Naive B cell (primary cell): ENCODE data around the gene LCE2D. TPM values are rescaled to one million over a fixed set of nuclear protein-coding genes. Genes with fewer than 3 reads are reported as not detected.
"Not testable (repeated sequence)": the region's sequence is repeated elsewhere in the genome, so short reads cannot be mapped to it uniquely, and the experiment has no call there.

Source experiments
- ATAC-seq, 2 donors: fragments of 150-1000 bp; cut with Tn5 transposase; 2 replicates each; pipeline ENCODE4 v1.10.0; 2021; ENCODE audit warnings: low read depth in 2 of 2, mild to moderate bottlenecking in 2 of 2, moderate library complexity in 2 of 2
- DNase-seq: peaks from one replicate; pipeline ENCODE4 v3.0.0; 2022
- H3K27ac Mint-ChIP-seq, 6 donors: one replicate each; pipeline ENCODE4 v1.8.0; 2020 to 2022; ENCODE audit warnings: mild to moderate bottlenecking in 6 of 6, mixed read lengths in 6 of 6, moderate library complexity in 5 of 6, inconsistent platforms in 2 of 6
- H3K27me3 Mint-ChIP-seq, 3 donors: one replicate each; pipeline ENCODE4 v1.8.0; 2021 to 2022; ENCODE audit warnings: mixed read lengths in 3 of 3, mild to moderate bottlenecking in 1 of 3
- H3K36me3 Mint-ChIP-seq, 2 donors: one replicate each; pipeline ENCODE4 v1.8.0; 2020 to 2022; ENCODE audit warnings: mixed read lengths in 2 of 2, inconsistent platforms in 1 of 2, mild to moderate bottlenecking in 1 of 2
- H3K4me1 Mint-ChIP-seq, 3 donors: one replicate each; pipeline ENCODE4 v1.8.0; 2020 to 2022; ENCODE audit warnings: mixed read lengths in 3 of 3, inconsistent platforms in 1 of 3, mild to moderate bottlenecking in 1 of 3, moderate library complexity in 1 of 3
- H3K4me3 Mint-ChIP-seq, 8 donors: one replicate each; pipeline ENCODE4 v1.8.0; 2020 to 2022; ENCODE audit warnings: mild to moderate bottlenecking in 8 of 8, mixed read lengths in 8 of 8, moderate library complexity in 8 of 8, inconsistent platforms in 2 of 8
- H3K9me3 Mint-ChIP-seq, 7 donors: one replicate each; pipeline ENCODE4 v1.8.0; 2020 to 2022; ENCODE audit warnings: mixed read lengths in 7 of 7, mild to moderate bottlenecking in 5 of 7, inconsistent platforms in 2 of 7, moderate library complexity in 1 of 7
- polyA plus RNA-seq, 6 donors: library from polyadenylated mRNA; unstranded; fragments of 300-500 nt; fragmentation: Illumina TruSeq; gene quantifications; one replicate each; pipeline ENCODE4 v1.2.3, GENCODE V29; 2021; ENCODE audit warnings: low read depth in 6 of 6

Gene LCE2D
- polyA plus RNA-seq, 6 donors from 2014 or later: not detected

DNA sequence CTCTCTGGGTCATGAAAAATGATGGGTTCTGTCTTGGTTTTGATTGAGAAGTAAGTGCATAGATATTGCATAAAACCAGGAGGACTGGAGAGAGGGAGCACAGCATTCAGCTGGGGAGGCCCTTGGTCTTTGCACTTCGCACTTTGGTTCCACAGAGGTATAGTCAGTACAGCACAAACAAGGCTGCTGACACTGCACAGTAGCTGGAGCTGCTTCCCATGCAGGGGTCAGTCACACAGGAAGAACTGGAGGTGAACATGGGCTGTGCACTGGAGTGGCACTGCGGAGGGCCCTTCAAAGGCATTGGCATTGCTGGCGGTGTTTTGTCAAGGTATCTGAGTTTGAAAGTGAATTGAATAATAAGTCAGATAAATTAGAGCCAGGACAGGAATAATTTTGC, 4.5 kb upstream of the LCE2D start:
- Mint-ChIP-seq H3K27me3 (peaks cover 8 to 26% (median 23%) of the 10 kb centered on the region in 3 donors), H3K9me3 (peaks cover 0 to 4% (median 0%) of the 10 kb centered on the region in 7 donors), H3K27ac (no peak overlapping the region), H3K4me1 (peaks cover 0 to 2% (median 0%) of the 10 kb centered on the region in 3 donors), H3K4me3 (no peak overlapping the region), H3K36me3 (no peaks in the 10 kb centered on the region)
- no peak for DNase-seq
- ATAC-seq: no peak

DNA sequence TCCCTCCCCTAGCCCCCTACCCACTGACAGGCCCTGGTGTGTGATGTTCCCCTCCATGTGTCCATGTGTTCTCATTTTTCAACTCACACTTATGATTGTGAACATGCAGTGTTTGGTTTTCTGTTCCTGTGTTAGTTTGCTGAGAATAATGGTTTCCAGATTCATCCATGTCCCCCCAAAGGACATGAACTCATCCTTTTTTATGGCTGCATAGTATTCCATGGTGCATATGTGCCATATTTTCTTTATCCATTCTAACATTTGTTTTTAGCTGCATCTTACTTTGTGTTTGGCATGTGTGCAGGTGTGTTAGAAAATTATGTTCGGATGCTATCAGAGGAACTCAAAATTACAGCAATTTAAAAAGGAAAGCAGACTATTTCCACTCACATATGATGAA, 3.0 kb downstream of the LCE2D start:
- H3K9me3 Mint-ChIP-seq, ATAC-seq, H3K4me3 Mint-ChIP-seq, H3K36me3 Mint-ChIP-seq, H3K27ac Mint-ChIP-seq, H3K4me1 Mint-ChIP-seq, DNase-seq: not testable (repeated sequence)
- peaks cover 34 to 38% (median 36%) of the 10 kb centered on the region in 3 donors for H3K27me3 Mint-ChIP-seq

DNA sequence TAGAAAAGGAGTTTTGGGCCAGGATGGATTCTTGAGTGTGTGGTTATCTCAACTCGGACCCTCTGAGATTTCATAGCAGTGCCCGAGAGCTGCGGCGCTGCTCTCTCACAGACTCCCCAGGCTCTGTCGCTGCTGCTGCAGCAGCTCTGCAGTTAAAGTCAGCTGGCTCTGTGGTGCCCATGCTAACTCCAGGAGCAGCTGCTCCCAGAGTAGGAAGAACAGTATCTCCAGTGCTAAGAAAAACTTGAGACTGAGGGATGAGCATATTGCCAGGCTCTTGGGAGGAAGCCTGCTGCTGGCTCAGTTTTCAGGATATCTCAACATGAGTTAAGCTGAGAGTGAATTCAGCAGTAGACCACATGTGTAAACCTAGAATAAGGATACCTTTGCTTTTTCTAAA, 4.5 kb downstream of the LCE2D start:
- Mint-ChIP-seq H3K27me3 (peaks cover 29 to 47% (median 35%) of the 10 kb centered on the region in 3 donors), H3K36me3 (no peaks in the 10 kb centered on the region), H3K27ac (no peak overlapping the region), H3K4me1 (no peaks in the 10 kb centered on the region), H3K4me3 (no peak overlapping the region), H3K9me3 (peaks cover 0 to 3% (median 0%) of the 10 kb centered on the region in 7 donors)
- DNase-seq (no peak), ATAC-seq (no peak)

DNA sequence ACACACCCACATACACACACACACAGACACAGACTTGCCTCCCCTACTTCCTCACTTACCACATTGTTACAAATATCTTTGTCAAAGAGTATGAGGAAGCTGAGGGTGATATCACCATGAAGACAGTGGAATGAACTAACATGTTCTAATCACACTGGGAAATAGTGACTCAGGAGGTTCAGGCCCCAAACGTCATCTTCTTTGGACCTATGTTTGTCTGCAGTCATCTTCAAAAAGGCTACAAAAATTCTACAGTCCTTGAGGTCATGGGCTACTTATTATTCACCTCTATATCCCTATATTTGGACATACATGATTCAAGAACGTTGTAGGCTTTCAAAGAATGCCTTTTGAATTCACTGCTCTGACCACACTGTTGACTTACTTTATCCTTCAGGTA, 9.8 kb downstream of the LCE2D start:
- Mint-ChIP-seq H3K36me3 (no peaks in the 10 kb centered on the region), H3K4me1 (no peaks in the 10 kb centered on the region), H3K27me3 (peaks cover 23 to 56% (median 30%) of the 10 kb centered on the region in 3 donors), H3K27ac (no peak overlapping the region), H3K4me3 (no peak overlapping the region), H3K9me3 (no peaks in the 10 kb centered on the region)
- no peak for ATAC-seq
- no peak for DNase-seq

DNA sequence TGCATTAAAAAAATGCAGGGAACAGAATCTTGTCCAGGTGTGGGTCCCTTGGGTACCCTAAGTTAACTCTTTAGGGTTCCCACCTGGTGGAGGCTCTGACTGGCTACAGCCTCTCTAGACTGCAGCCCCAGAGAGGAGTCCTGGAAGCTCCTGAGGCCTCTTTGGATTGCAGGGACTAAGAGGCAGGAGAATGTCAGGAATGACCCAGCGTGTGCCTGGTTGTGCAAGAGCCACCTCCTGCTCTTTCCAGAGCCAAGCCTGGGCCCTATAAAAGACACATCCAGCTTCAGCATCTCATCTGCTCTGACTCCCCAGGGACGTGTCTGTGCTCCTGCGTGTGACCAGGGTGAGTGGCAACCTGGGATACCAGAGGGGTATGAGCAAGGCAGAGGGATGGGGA, 11.8 kb downstream of the LCE2D start, which contains the start of gene LCE2C:
Gene LCE2C, plus strand, starts transcription at position 297 of the 400 bp plus-strand sequence. CDS start 737 bp downstream, outside the sequence.
- H3K9me3 Mint-ChIP-seq, DNase-seq, H3K36me3 Mint-ChIP-seq, H3K27ac Mint-ChIP-seq, H3K4me3 Mint-ChIP-seq, ATAC-seq, H3K4me1 Mint-ChIP-seq: not testable (repeated sequence)
- H3K27me3 Mint-ChIP-seq: peaks cover 30 to 71% (median 42%) of the 10 kb centered on the region in 3 donors

DNA sequence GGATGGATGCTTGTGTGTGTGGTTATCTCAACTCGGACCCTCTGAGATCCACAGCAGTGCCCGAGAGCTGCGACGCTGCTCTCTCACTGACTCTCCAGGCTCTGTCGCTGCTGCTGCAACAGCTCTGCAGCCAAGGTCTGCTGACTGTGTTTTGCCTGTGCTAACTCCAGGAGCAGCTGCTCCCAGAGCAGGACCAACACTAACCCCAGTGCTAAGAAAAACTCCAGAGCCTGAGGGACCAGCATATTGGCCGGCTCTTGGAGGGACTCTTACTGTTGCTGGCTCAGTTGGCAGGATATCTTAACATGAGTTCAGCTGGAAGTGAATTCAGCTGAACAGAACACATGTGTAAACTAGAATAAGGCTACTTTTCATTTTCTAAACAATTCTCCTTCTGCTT, 16.3 kb downstream of the LCE2D start:
- Mint-ChIP-seq H3K4me3 (no peak overlapping the region), H3K27ac (no peak overlapping the region), H3K36me3 (no peaks in the 10 kb centered on the region), H3K9me3 (no peaks in the 10 kb centered on the region), H3K27me3 (peaks cover 34 to 54% (median 51%) of the 10 kb centered on the region in 3 donors), H3K4me1 (no peaks in the 10 kb centered on the region)
- ATAC-seq (no peak), DNase-seq (no peak)

DNA sequence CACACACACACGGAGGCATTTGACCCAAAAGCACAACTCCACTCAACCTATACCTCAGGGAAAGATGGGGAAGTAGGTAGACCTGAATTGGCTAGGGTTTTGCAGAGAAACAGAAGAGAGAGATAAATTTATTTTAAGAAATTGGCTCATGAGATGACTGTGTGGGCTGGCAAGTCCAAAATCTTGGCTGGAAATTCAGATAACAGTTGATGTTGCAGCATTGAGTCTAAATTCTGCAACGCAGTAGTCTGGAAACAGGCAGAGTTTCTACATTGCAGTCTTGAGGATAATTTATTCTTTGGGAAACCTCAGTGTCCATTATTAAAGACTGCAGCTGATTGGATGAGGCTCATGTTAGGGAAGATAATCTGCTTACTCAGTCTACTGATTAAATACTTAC, 18.4 kb downstream of the LCE2D start:
- DNase-seq: no peak
- no peaks in the 10 kb centered on the region for H3K9me3 Mint-ChIP-seq
- no peaks in the 10 kb centered on the region for H3K36me3 Mint-ChIP-seq
- H3K4me3 Mint-ChIP-seq: no peak overlapping the region
- H3K27ac Mint-ChIP-seq: peak overlapping the region in 1 of 6 donors; percentile 73
- peaks cover 34 to 46% (median 41%) of the 10 kb centered on the region in 3 donors for H3K27me3 Mint-ChIP-seq
- no peak for ATAC-seq
- H3K4me1 Mint-ChIP-seq: no peaks in the 10 kb centered on the region

DNA sequence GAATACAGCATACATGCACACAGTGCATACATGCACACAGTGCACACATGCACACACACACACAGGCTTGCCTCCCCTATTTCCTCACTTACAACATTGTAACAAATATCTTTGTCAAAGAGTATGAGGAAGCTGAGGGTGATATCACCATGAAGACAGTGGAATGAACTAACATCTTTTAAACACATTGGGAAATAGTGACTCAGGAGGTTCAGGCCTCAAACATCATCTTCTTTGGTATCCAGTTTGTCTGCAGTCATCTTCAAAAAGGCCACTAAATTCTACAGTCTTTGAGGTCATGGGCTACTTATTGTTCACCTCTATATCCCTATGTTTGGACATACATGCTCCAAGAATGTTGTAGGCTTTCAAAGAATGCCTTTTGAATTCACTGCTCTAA, 20.7 kb downstream of the LCE2D start:
- Mint-ChIP-seq H3K27me3 (peaks cover 21 to 36% (median 33%) of the 10 kb centered on the region in 3 donors), H3K4me3 (no peak overlapping the region), H3K27ac (no peak overlapping the region), H3K9me3 (no peaks in the 10 kb centered on the region), H3K36me3 (no peaks in the 10 kb centered on the region), H3K4me1 (no peaks in the 10 kb centered on the region)
- ATAC-seq (no peak), DNase-seq (no peak)

DNA sequence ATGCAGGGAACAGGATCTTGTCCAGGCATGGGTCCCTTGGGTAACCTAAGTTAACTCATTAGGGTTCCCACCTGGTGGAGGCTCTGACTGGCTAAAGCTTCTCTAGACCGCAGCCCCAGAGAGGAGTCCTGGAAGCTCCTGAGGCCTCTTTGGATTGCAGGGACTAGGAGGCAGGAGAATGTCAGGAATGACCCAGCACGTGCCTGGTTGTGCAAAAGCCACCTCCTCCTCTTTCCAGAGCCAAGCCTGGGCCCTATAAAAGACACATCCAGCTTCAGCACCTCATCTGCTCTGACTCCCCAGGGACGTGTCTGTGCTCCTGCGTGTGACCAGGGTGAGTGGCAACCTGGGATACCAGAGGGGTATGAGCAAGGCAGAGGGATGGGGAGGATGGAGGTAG, 22.6 kb downstream of the LCE2D start, which contains the start of gene LCE2B:
Gene LCE2B, plus strand, starts transcription at position 301 of the 400 bp plus-strand sequence. CDS start 721 bp downstream, outside the sequence.
- peaks cover 12 to 45% (median 14%) of the 10 kb centered on the region in 3 donors for H3K27me3 Mint-ChIP-seq
- ATAC-seq, H3K4me3 Mint-ChIP-seq, H3K9me3 Mint-ChIP-seq, H3K4me1 Mint-ChIP-seq, H3K27ac Mint-ChIP-seq, H3K36me3 Mint-ChIP-seq, DNase-seq: not testable (repeated sequence)

DNA sequence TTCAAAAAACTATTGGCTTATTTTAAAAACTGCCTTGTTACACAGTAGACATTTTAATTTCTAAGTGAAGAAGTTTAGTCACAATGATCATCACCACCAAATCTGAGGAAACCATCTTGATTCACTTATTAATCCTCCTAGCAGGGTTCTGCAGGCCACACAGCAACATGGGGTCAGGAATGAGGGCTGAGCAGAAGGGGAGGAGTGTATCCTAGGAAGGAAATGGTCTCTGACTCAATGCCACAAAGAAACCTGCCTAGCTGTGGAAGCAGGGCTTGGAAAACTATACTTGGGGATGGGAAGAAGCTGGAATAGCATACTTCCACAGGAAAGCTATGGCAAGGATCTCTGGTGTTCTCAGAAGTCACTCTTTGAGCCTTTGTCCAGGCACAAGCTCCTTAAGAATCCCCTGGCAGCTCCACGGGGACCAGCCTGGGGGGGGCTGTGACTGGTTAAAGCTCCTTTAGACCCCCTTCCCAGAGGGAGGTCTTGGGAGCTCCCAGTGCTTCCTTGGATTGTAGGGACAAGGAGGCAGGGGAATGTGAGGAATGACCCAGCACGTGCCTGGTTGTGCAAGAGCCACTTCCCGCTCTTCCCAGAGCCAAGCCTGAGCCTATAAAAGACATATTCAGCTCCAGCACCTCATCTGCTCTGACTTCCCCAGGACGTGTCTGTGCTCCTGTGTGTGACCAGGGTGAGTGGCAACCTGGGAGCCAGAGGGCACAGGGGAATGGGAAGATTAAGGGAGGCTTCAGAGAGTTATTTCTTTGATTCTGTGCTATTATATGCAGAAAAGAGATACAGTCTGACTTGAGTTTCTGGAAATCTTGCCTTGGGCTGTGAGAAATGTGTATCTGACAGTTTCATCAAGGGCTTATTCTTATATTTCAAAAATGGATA, 34.8 kb downstream of the LCE2D start, which contains the start of gene LCE2A:
Gene LCE2A, plus strand, starts transcription at position 645 of the 900 bp plus-strand sequence. CDS start 557 bp downstream, outside the sequence.
- DNase-seq: no peak
- Mint-ChIP-seq H3K4me3 (no peak within 1 kb of the TSS), H3K27ac (no peak within 1 kb of the TSS), H3K36me3 (no peaks in the 10 kb centered on the region), H3K9me3 (peaks cover 0 to 11% (median 4%) of the 10 kb centered on the region in 7 donors), H3K27me3 (peaks cover 8 to 19% (median 12%) of the 10 kb centered on the region in 3 donors), H3K4me1 (no peaks in the 10 kb centered on the region)
- ATAC-seq: no peak

DNA sequence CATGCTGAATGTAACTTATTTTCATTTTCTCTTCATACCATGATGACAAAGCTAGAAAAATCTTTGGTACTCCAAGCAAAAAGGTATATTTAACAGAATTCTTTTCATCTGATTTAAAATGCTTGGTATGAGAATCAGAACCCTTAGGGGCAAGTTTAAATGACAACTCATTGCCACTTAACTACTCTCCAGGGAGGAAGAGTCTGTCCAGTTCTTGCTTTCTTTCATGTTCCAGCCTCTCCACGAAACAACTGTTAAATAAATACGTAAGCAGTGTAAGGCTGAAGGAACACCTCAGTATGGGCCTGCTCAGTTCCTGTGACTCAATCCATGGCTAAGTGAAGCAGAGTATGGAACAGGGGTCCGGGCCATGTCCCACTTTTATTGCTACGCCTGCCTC, 36.6 kb downstream of the LCE2D start:
- Mint-ChIP-seq H3K27ac (no peak overlapping the region), H3K9me3 (peaks cover 0 to 6% (median 4%) of the 10 kb centered on the region in 7 donors), H3K4me3 (no peak overlapping the region), H3K4me1 (no peaks in the 10 kb centered on the region), H3K27me3 (peaks cover 8 to 15% (median 13%) of the 10 kb centered on the region in 3 donors), H3K36me3 (no peaks in the 10 kb centered on the region)
- DNase-seq (no peak), ATAC-seq (no peak)

DNA sequence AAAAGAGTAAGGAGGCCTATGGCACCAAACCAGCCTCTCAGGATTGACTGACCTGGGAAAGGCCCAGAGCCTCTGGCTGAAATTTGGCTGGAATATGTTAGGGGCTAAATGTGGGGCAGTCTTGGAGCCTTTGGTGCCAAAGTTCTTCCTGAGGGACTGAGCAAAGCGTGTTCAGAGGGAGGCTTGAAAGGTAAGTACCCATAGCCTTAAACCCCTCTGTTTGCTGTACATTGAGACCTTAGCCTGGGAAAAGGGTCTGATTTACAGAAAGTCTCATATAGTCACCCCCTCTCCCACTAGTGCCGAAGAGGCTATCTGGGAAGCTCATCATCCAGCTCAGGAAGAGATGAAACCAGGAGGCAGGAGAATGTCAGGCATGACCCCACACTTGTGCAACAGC, 44.7 kb downstream of the LCE2D start, which contains the start of gene LCE4A:
Gene LCE4A, plus strand, starts transcription at position 301 of the 400 bp plus-strand sequence. CDS start 916 bp downstream, outside the sequence.
- no peaks in the 10 kb centered on the region for H3K36me3 Mint-ChIP-seq
- no peaks in the 10 kb centered on the region for H3K4me1 Mint-ChIP-seq
- H3K27ac Mint-ChIP-seq: peak within 1 kb of the TSS in 1 of 6 donors; percentile 4
- no peak for ATAC-seq
- H3K9me3 Mint-ChIP-seq: peaks cover 0 to 12% (median 0%) of the 10 kb centered on the region in 7 donors
- peaks cover 31 to 43% (median 35%) of the 10 kb centered on the region in 3 donors for H3K27me3 Mint-ChIP-seq
- peak within 1 kb of the TSS in 1 of 8 donors; percentile 29 for H3K4me3 Mint-ChIP-seq
- DNase-seq: no peak
